Activated CD4-positive, alpha-beta T cell treated with anti-CD3 and anti-CD28 coated beads, Interleukin-2, amount 50 U/mL, for 16 hours (primary cell): Measurements from ENCODE around the gene KMO.

ENCODE experiments used
- DNase-seq: peaks from one replicate; pipeline ENCODE4 v3.0.0-alpha.2; 2020

Gene KMO

DNA sequence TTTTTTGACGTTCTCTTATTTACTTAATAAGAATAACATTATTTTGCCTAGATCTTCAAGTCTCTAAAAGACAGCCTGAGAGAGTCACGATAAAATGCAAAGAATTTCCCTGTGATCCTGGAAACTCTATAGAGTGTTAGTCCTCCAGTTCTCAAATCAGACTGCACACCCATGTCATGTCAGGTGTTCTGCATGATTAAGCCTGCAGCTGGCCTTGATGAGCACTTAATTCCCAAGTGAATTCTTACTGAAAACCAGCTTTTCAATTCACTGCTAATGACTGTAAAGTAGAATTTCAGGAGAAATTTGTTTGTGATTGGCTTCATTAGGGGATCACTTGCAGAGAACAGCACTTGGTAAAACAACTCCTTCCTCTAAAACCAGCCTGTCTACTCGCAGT, 66.1 kb downstream of the KMO start:
- DNase-seq: no peak

DNA sequence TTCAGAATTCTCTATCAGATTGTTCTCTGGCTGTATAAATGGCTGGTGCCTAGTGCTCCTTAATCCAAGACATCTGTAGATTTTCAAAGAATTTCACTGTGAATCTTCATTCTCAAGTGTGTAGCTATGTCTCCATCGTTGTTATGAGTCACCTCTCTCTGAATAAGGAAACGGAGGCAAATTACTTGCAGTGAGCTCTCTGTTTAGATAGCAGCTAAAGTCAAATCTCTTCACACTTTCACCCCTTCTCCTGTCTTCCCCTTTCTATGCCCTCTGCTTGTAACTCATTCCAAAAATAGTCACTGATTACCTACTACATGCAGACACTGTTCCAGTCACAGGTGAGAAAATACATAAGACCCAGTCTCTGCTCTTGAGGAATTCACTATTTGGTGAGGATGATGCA, 68.3 kb downstream of the KMO start:
- DNase-seq: peak; percentile 20

DNA sequence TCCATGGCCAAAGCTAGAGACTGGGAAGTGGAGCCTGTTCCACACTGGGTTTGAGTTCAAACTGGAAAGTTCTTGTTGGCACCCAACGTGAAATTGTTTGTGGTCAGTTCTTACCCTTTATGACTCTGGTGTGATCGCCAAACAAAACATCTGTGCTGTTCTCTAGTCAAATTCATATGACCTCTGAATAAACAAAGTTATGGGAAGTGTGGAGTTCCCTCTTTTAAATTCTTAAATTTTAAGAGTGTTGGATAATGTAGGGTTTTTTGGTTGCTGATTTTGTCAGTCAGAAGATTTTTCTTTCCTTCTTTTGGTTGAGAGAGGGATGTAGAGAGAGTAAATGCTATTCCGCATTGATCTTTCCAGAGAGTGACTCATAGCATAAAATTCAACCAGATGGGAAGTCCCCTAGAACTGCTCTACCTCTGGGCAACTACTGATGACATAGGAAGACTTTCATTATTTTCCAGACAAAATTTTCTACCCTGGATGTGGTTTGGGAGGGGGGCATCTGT, 71.6 kb downstream of the KMO start:
- no peak for DNase-seq

GRCh38 chr1:241605146-241605805, 73.1 kb downstream of the KMO start:
- DNase-seq: no peak

- DNase-seq: no peak
These were observed 74.4 kb downstream of the KMO start for GRCh38 chr1:241606544-241606943.

DNA sequence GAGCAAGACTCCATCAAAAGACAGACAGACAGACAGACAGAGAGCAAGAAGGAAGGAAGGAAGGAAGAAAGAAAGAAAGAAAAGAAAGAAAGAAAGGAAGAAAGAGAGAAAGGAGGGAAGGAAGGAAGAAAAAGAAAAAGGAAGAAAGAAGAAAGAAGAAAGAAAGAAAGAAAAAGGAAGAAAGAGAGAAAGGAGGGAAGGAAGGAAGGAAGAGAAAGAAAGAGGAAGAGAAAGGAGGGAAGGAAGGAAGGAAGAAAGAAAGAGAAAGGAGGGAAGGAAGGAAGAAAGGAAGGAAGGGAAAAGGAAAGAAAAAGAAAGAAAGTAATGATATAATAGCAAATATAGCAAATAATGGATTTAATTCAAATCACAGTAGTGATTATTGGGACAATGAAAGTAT, 75.3 kb downstream of the KMO start:
- DNase-seq: no peak

GRCh38 chr1:241608379-241609033, 76.3 kb downstream of the KMO start:
- DNase-seq: peak; percentile 13

DNA sequence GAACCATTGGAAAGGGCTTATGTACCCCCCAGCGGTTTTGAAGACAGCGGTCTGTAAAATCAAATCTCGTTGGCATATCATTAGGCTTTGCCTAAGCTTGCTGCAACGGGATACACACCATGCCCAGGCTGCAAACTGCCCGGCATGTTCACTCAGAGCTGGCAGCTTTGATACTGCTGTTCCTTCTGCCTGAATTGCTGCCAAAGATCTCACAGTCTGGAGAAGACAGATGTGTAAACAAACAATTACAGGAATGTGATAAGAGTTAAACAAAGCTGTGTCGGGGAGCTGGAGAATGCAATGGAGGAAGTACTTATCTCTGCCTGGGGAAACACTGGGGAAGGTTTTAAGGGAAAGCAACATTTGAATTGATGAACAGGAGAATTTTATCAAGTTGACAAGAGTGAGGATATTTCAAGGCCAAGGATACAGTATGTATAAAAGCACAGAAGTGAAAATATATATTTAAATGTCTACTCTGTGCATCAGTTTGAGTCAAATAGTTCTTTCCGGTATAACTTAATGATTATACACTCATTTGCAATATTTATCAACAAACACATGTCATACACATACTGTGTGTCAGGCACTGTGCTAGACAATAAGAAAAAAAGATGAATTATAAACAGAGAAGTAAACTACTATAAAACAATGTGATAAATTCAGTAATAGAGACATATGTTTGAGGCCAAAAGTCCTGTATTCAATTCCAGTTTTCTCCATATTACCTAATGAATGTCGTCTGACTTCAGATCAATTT, 78.1 kb downstream of the KMO start:
- DNase-seq: no peak

- DNase-seq: peak; percentile 63
These were observed 78.9 kb downstream of the KMO start for GRCh38 chr1:241611063-241611462.

GRCh38 chr1:241611736-241612135, 79.6 kb downstream of the KMO start:
- DNase-seq: no peak

GRCh38 chr1:241612533-241613477, 80.6 kb downstream of the KMO start:
- DNase-seq: peak; percentile 16

GRCh38 chr1:241614144-241614543, 82.0 kb downstream of the KMO start:
- DNase-seq: no peak

DNA sequence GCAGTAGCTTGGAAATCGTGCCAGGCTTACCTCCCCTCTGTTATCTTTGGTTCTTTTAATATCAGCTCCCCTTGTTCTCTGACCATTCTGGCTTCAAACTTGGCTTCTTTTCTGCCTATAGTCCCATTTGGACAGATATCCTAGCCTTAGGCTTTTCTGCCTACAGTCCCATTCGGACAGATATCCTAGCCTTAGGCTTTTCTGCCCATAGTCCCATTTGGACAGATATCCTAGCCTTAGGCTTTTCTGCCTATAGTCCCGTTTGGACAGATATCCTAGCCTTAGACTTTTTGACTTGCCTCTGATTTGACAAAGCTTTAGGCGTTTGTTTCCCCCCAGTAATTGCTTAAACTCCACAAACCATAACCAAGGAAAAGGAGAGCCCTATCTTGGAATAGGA, 82.4 kb downstream of the KMO start:
- no peak for DNase-seq

DNA sequence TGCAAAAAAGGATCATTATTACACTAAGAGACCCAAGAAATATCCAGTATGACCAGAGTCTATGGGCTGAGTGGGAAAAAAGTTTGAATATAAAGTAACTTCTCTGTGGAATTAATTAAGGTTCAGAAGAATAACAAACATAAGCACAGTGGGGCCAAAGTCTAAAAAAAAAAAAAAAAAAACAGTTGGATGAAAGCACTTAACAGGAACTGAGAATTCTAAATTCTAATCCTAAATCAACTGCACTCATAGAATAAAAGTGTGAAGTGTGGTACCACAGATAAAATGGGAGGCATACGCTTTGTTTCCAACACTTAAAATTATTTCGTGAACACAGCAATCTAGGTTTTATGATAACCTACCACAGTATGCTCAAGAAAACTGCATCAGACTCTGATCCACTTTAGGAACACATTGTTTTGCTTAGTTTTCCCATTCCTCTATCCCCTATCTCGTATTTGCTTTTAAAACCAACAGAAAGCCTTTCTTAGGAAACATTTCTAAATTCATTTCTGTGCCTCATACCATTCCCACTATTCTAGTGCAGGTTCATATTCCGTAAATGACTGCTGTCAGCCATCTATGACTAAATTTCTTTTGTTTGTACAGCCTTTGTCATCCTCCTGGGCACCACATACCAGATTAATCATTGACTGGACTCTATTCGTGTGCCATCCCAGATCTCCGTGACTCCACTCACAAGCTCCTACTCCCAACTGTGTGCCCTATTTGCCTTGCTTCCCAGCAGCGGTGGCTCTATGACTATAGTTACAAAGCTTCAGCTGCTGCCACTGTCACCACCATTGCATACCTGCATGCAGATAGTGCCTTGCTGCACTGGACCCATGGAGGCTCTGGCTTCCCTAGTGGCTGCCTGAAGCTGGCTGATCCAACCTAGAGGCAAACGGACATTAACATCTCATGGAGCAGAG, 83.1 kb downstream of the KMO start:
- no peak for DNase-seq

GRCh38 chr1:241617426-241617825, 85.2 kb downstream of the KMO start:
- DNase-seq: no peak

- DNase-seq: no peak
These were observed 90.5 kb downstream of the KMO start for GRCh38 chr1:241622669-241623068.

DNA sequence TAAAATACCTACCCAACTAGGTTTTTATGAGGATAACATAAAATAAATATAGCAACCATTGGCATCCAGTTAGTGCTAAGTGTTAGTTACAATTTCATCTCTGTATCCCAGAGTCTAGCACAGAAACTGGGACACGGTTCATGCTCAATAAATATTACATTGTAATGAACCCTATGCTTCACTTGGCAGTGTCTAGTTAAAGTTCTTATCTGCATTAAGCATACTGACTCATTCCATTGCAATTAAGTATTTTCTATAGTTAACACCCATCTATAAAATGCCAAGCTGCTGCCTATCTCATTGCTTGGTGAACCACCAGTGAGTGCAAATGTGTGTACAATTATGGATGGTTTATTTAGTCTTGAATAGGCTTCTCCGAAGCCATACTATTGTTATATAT, 92.8 kb downstream of the KMO start:
- DNase-seq: no peak

- DNase-seq: peak; percentile 59
These were observed 95.5 kb downstream of the KMO start for GRCh38 chr1:241627453-241628259.

- no peak for DNase-seq
These were observed 97.8 kb downstream of the KMO start for GRCh38 chr1:241630005-241630404.

DNA sequence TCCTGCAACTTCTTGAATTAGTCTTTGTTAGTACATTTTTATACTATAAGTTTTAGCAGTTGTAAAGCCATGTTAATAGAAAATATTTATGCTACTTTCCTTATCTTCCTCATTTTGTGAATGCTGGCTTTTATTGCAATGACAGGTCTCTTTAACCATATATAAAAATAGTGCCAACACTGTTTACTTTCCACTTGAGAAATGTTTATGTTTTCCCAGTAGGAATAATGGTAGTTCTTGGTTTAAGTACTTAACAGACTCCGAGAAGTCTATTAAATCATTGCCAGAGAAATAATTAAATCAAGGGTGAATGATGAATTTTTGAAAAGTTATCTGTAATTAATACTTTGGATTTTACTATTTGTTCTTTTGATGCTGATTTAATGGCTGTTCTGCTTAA, 98.3 kb downstream of the KMO start:
- no peak for DNase-seq

DNA sequence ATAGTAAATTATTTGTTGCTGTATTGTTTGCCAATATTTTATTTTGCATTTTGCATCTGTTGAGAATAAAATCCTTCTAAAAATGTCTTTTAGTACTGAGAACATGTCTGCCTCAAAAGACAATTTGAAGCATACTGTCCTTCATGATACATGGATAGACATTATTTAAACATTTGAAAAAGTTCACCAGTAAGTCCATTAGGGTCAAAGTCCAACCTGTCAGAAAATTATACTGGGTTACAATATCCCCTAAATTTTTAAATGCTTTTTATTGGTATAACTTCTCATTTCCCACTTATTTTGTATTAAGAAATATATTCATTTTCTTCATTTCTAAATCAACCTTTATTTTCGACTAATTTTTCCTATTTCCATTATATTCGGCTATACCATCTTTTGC, 98.7 kb downstream of the KMO start:
- no peak for DNase-seq
